SK-N-SH treated with all-trans-retinoic acid at 6 μM for 48 hours (cell line): Measurements from ENCODE around the gene HELQ.

Experiments
- ATAC-seq: fragments of 200-7000 bp; cut with Tn5 transposase; 3 replicates; pipeline ENCODE4 v1.9.1; 2020; ENCODE audit warnings: mild to moderate bottlenecking, moderate library complexity
- BACH2 ChIP-seq: fragments of 250-450 bp; sonication (Bioruptor Pico); IDR thresholded peaks from 2 replicates; pipeline ENCODE4 v1.9.0; 2021; ENCODE audit warnings: mild to moderate bottlenecking, borderline replicate concordance
- GLIS3 ChIP-seq: fragments of 250-450 bp; sonication (Bioruptor Pico); IDR thresholded peaks from 2 replicates; pipeline ENCODE4 v1.5.0; 2020; ENCODE audit warnings: mild to moderate bottlenecking, moderate library complexity
- OSR1 ChIP-seq: fragments of 250-450 bp; sonication (Bioruptor Pico); IDR thresholded peaks from 2 replicates; pipeline ENCODE4 v1.8.0; 2022; ENCODE audit warnings: moderate library complexity, mild to moderate bottlenecking, inconsistent platforms
- PPARA ChIP-seq: fragments of 250-450 bp; sonication (Bioruptor Pico); IDR thresholded peaks from 2 replicates; pipeline ENCODE4 v1.5.0; 2020; ENCODE audit warnings: mild to moderate bottlenecking, borderline replicate concordance
- RARB ChIP-seq: fragments of 250-450 bp; sonication (Bioruptor Pico); IDR thresholded peaks from 2 replicates; pipeline ENCODE4 v1.8.0; 2021; ENCODE audit warnings: mild to moderate bottlenecking, moderate library complexity
- SNAI2 ChIP-seq: fragments of 250-450 bp; sonication (Bioruptor Pico); IDR thresholded peaks from 2 replicates; pipeline ENCODE4 v1.5.0; 2020; ENCODE audit warnings: mild to moderate bottlenecking, moderate library complexity
- TCF4 ChIP-seq: fragments of 250-450 bp; sonication (Bioruptor Pico); IDR thresholded peaks from 2 replicates; pipeline ENCODE4 v1.8.0; 2021; ENCODE audit warnings: mild to moderate bottlenecking, moderate library complexity, borderline replicate concordance
- ZFP3 ChIP-seq: fragments of 250-450 bp; sonication (Bioruptor Pico); IDR thresholded peaks from 2 replicates; pipeline ENCODE4 v1.5.0; 2020; ENCODE audit warnings: mild to moderate bottlenecking, moderate library complexity
- ZFP30 ChIP-seq: fragments of 450-650 bp; formaldehyde crosslinking; IDR thresholded peaks from 2 replicates; pipeline ENCODE4 v1.5.0; 2022; ENCODE audit warnings: mild to moderate bottlenecking, moderate library complexity
- ZNF565 ChIP-seq: fragments of 450-650 bp; formaldehyde crosslinking; conservative IDR thresholded peaks from 2 replicates; pipeline ENCODE4 v1.5.0; 2020; ENCODE audit warnings: low read depth, mild to moderate bottlenecking, moderate library complexity
- ZNF70 ChIP-seq: fragments of 450-650 bp; formaldehyde crosslinking; IDR thresholded peaks from 2 replicates; pipeline ENCODE4 v1.5.0; 2020; ENCODE audit warnings: mild to moderate bottlenecking, moderate library complexity
- TF ChIP-seq, protein P1 (sequence below): fragments of 250-450 bp; sonication (Bioruptor Pico); IDR thresholded peaks from 2 replicates; pipeline ENCODE4 v1.5.0; 2020; ENCODE audit warnings: mild to moderate bottlenecking, moderate library complexity
- TF ChIP-seq, protein P2 (sequence below): fragments of 250-450 bp; sonication (Bioruptor Pico); IDR thresholded peaks from 2 replicates; pipeline ENCODE4 v1.5.1; 2021; ENCODE audit warnings: mild to moderate bottlenecking, moderate library complexity
- TF ChIP-seq, protein P3 (sequence below): fragments of 250-450 bp; sonication (Bioruptor Pico); IDR thresholded peaks from 2 replicates; pipeline ENCODE4 v1.8.0; 2021; ENCODE audit warnings: low read depth, mild to moderate bottlenecking, moderate library complexity, borderline replicate concordance
- TF ChIP-seq, protein P4 (sequence below): fragments of 250-450 bp; sonication (Bioruptor Pico); IDR thresholded peaks from 2 replicates; pipeline ENCODE4 v1.8.0; 2020; ENCODE audit warnings: mild to moderate bottlenecking, moderate library complexity, borderline replicate concordance
- TF ChIP-seq, protein P5 (sequence below): fragments of 250-450 bp; sonication (Bioruptor Pico); IDR thresholded peaks from 2 replicates; pipeline ENCODE4 v1.5.1; 2020; ENCODE audit warnings: low read depth, mild to moderate bottlenecking, moderate library complexity

The HELQ gene

DNA sequence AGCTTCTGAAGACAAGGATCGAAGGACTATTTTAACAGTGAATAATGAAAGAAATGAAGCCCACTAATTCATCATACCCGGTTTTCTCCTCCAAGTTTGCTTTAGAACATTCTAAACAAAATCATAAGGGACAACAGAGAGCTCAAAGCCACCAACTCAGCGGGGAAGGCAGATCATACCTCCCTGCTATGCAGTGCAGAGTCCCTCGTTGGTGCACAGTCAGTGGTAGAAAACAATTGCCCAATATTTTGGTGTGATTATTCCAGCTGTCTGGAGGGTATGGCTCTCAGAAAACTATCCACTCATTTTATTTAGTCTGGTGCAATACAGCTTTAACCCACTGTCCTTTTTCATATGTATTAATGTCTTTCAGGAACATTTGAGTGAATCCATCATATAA lies 61.7 kb downstream of the HELQ start (continued):
- TF ChIP-seq, protein P1, sequence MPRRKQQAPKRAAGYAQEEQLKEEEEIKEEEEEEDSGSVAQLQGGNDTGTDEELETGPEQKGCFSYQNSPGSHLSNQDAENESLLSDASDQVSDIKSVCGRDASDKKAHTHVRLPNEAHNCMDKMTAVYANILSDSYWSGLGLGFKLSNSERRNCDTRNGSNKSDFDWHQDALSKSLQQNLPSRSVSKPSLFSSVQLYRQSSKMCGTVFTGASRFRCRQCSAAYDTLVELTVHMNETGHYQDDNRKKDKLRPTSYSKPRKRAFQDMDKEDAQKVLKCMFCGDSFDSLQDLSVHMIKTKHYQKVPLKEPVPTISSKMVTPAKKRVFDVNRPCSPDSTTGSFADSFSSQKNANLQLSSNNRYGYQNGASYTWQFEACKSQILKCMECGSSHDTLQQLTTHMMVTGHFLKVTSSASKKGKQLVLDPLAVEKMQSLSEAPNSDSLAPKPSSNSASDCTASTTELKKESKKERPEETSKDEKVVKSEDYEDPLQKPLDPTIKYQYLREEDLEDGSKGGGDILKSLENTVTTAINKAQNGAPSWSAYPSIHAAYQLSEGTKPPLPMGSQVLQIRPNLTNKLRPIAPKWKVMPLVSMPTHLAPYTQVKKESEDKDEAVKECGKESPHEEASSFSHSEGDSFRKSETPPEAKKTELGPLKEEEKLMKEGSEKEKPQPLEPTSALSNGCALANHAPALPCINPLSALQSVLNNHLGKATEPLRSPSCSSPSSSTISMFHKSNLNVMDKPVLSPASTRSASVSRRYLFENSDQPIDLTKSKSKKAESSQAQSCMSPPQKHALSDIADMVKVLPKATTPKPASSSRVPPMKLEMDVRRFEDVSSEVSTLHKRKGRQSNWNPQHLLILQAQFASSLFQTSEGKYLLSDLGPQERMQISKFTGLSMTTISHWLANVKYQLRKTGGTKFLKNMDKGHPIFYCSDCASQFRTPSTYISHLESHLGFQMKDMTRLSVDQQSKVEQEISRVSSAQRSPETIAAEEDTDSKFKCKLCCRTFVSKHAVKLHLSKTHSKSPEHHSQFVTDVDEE (CRISPR knock-in tag): no peak
- TF ChIP-seq, protein P2, sequence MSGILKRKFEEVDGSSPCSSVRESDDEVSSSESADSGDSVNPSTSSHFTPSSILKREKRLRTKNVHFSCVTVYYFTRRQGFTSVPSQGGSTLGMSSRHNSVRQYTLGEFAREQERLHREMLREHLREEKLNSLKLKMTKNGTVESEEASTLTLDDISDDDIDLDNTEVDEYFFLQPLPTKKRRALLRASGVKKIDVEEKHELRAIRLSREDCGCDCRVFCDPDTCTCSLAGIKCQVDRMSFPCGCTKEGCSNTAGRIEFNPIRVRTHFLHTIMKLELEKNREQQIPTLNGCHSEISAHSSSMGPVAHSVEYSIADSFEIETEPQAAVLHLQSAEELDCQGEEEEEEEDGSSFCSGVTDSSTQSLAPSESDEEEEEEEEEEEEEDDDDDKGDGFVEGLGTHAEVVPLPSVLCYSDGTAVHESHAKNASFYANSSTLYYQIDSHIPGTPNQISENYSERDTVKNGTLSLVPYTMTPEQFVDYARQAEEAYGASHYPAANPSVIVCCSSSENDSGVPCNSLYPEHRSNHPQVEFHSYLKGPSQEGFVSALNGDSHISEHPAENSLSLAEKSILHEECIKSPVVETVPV: no peak
- TF ChIP-seq, protein P3, sequence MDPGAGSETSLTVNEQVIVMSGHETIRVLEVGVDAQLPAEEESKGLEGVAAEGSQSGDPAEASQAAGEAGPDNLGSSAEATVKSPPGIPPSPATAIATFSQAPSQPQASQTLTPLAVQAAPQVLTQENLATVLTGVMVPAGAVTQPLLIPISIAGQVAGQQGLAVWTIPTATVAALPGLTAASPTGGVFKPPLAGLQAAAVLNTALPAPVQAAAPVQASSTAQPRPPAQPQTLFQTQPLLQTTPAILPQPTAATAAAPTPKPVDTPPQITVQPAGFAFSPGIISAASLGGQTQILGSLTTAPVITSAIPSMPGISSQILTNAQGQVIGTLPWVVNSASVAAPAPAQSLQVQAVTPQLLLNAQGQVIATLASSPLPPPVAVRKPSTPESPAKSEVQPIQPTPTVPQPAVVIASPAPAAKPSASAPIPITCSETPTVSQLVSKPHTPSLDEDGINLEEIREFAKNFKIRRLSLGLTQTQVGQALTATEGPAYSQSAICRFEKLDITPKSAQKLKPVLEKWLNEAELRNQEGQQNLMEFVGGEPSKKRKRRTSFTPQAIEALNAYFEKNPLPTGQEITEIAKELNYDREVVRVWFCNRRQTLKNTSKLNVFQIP (CRISPR knock-in tag): no peak

DNA sequence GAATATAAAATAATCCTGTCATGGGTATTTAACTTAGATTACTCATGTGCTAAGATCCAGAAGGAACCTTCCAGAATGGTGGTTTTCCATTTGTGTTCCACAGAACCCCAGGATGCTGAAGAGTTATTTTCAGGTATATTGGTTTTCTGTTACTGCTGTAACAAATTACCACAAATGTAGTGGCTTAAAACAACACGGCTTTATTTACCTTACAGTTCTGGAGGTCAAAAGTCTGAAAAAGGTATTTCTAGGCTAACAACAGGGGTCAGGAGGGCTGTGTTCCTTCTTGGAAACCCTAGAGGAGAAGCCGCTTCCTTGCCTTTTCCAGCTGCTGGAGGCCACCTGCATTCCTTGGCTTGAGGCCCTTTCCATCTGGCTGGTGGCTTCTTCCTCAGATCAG lies 63.1 kb downstream of the HELQ start:
- ATAC-seq: no peak
- no peak for TF ChIP-seq ZFP3
- TF ChIP-seq, protein P3 (CRISPR knock-in tag): no peak
- no peak for TF ChIP-seq ZNF70
- no peak for TF ChIP-seq SNAI2
- no peak for TF ChIP-seq OSR1 (CRISPR knock-in tag)
- TF ChIP-seq, protein P4, sequence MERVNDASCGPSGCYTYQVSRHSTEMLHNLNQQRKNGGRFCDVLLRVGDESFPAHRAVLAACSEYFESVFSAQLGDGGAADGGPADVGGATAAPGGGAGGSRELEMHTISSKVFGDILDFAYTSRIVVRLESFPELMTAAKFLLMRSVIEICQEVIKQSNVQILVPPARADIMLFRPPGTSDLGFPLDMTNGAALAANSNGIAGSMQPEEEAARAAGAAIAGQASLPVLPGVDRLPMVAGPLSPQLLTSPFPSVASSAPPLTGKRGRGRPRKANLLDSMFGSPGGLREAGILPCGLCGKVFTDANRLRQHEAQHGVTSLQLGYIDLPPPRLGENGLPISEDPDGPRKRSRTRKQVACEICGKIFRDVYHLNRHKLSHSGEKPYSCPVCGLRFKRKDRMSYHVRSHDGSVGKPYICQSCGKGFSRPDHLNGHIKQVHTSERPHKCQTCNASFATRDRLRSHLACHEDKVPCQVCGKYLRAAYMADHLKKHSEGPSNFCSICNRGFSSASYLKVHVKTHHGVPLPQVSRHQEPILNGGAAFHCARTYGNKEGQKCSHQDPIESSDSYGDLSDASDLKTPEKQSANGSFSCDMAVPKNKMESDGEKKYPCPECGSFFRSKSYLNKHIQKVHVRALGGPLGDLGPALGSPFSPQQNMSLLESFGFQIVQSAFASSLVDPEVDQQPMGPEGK (CRISPR knock-in tag): no peak
- TF ChIP-seq, protein P2: no peak
- TF ChIP-seq ZFP30 (CRISPR knock-in tag): no peak
- TF ChIP-seq GLIS3 (CRISPR knock-in tag): no peak
- no peak for TF ChIP-seq ZNF565
- no peak for TF ChIP-seq BACH2
- TF ChIP-seq RARB (CRISPR knock-in tag): no peak
- no peak for TF ChIP-seq PPARA (CRISPR knock-in tag)
- TF ChIP-seq, all 23 proteins: peak for 0

DNA sequence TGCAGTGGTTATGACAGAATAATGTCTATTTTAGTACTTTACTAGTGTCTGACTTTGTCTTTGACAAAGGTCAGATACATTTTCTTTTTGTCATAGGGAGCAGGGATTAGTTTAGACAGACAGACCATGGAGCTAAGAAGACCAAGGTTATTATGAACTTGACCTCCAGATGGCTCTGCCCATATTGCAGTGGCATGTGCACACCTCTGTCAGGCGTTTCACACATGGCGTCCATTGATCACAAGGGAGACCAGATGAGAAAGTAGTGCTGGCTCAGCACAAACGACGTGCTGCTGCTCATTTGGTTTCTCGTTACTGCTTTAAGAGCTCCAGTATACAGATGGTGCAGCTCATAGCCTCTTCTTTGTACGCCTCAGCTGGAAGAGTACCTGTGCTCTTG lies 64.7 kb downstream of the HELQ start:
- ATAC-seq: no peak
- TF ChIP-seq TCF4 (CRISPR knock-in tag) (no peak), GLIS3 (CRISPR knock-in tag) (no peak), ZNF565 (no peak), SNAI2 (no peak)
- TF ChIP-seq, protein P2: no peak
- TF ChIP-seq, protein P5, sequence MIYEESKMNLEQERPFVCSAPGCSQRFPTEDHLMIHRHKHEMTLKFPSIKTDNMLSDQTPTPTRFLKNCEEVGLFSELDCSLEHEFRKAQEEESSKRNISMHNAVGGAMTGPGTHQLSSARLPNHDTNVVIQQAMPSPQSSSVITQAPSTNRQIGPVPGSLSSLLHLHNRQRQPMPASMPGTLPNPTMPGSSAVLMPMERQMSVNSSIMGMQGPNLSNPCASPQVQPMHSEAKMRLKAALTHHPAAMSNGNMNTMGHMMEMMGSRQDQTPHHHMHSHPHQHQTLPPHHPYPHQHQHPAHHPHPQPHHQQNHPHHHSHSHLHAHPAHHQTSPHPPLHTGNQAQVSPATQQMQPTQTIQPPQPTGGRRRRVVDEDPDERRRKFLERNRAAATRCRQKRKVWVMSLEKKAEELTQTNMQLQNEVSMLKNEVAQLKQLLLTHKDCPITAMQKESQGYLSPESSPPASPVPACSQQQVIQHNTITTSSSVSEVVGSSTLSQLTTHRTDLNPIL (CRISPR knock-in tag): no peak
- TF ChIP-seq, all 23 proteins: peak for 0
